Measurements from ENCODE around the gene CD79B.
A peak's percentile ranks its signal among the peaks of the same experiment; 100 is the strongest.

Gene CD79B

DNA sequence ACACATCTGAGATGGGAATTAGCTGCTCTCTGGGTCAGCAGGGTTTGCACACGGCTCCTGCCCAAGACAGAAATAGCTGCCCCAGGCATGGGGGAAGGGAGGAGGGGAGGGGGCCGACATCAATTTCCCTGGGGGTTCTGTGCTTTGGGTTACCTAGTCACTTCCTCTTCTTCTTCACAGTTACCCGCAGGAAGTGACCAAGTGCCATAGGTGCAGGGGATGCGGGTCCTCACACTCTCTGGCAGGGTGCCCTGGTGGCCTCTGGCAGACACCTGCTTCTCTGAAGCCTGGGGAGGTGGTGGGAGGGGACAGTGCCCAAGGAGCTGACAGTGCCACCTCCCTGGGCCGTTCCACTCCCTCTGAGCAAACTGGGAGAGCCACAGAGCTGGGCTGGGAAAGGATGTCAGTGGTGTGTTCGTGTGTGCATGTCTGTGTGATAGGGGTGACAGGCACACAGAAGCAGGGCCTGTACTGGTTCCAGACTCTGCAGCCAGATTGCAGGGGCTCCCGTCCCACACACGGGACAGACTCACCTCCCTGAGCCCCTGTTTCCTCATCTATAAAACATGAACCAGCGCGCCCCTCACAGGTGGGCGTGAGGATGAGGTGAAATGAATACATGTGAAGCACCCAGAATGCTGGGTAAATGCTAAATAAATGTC is 22.4 kb upstream of the CD79B start:
- no peak for DNase-seq (ENCODE audit: low read depth)

DNA sequence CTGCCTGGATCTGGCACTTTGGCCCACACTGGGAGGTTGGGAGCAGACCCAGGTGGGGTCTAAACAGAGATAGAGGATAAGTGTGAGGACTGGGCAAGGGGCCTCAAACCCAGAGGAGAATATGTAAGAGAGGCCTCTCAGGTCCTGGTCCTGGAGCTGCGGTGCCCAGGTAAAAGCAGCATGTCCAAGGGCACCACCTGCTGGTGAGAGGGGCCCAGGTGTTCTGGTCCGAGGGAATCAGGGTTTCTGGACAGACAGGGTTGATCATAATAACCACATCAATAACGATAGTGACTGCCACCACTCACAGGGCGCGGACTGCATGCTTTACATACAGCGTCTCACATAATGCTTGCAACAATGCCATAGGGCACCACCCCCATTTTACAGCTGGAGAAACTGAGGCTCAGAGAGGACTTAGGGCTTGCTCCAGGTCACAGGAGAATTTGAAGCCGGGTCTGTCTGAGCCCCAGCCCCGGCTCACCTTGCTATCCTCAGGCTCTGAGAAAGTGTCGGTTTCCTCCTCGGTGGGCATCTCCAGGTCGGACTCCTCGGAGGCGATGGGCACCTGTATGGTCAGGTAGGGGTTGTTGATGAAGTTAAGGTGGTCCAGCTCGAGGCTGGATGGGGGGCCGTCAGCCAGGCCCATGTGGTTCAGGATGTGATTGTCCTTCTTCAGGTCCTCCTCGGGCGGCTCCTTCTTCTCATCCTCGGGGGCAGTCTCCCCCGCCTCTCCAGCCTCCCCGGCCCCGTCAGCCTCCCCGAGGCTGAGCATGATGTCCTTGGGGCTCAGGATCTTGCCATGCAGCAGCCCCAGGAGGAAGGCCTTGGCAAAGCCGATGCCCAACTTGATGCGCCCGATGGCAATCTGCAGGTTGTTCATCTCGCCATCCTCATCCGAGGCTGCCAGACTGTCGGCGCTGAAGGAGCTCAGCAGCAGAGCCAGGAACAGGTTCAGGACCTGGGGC is 19.1 kb upstream of the CD79B start:
- no peak for DNase-seq (ENCODE audit: low read depth)

DNA sequence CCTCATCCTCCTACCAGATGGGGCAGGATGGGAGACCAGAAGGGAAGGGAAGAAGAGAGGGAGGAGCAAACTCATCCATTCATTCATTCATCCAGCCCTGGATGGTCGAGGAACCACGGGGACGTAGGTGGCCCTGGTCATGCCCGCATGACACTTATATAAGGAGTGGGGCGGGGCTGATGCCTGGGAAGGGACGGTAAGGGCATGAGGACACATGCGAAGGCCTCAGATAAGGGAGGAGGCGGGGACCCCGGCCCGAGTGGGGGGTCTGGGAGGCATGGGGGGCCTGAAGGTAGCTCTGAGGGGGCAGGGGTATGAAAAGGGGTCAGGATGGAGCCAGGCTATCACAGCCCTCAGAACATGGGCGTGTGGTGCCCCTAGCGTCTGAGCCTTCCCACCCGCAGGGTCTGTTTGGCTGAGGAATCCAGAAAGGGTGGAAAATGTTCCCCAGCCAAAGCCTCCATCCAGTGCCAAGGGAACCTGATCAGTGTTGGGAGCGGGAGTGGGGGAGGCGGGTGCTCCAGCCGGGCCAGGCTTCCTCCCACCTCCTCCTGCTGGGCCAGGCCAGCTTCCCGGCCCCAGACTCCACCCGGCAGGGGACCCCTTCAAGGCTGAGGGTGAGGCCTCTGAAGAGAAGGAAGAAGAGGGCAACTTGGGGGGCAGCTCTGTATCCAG is 17.6 kb upstream of the CD79B start:
- DNase-seq (ENCODE audit: low read depth) = no peak

DNA sequence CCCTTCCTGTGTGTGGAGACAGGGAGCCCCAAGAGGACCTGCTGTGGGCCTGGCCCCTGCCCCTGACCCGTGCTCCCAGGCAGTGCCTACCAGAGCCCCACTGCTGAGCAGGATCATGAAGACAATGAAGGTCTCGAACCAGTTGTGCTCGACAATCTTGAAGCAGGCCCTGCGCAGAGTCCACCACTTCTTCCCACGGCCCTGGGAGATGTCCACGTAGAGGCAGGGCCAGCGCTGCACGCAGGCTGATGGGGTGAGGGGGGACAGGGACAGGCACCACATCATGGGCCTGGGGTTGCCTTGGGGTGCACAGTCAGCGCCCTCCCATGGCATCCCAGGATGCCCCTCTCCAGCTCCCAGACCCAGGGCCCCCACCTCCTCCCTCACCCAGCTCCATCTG is 16.4 kb upstream of the CD79B start:
- DNase-seq (ENCODE audit: low read depth) = no peak

DNA sequence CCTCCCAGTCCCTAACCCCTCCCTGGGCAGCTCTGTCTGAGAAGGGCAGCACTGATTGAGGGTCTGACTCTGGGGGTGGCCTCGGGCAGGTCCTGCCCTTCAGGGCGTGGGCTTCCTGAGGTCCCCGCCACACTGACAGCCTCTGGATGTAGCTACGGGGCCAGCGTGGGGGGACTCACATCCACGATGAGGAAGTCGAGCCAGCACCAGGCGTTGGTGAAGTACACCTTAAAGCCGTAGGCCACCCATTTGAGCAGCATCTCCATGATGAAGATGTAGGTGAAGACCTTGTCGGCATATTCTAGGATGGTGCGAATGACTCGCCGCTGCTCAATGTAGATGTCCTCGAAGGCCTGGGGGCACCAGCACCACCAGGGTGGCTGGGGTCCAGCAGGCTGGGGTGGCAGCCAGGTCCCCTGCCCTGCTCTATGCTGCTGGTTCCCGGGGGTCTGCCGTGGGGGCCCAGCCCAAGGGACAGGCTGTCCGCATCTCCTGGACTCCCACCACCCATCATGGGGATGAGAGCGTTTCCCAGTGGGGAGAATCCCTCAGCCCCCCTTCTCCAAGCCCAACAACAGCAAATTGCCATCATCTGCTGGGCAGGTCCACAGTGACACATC is 15.7 kb upstream of the CD79B start:
- DNase-seq (ENCODE audit: low read depth) = no peak

DNA sequence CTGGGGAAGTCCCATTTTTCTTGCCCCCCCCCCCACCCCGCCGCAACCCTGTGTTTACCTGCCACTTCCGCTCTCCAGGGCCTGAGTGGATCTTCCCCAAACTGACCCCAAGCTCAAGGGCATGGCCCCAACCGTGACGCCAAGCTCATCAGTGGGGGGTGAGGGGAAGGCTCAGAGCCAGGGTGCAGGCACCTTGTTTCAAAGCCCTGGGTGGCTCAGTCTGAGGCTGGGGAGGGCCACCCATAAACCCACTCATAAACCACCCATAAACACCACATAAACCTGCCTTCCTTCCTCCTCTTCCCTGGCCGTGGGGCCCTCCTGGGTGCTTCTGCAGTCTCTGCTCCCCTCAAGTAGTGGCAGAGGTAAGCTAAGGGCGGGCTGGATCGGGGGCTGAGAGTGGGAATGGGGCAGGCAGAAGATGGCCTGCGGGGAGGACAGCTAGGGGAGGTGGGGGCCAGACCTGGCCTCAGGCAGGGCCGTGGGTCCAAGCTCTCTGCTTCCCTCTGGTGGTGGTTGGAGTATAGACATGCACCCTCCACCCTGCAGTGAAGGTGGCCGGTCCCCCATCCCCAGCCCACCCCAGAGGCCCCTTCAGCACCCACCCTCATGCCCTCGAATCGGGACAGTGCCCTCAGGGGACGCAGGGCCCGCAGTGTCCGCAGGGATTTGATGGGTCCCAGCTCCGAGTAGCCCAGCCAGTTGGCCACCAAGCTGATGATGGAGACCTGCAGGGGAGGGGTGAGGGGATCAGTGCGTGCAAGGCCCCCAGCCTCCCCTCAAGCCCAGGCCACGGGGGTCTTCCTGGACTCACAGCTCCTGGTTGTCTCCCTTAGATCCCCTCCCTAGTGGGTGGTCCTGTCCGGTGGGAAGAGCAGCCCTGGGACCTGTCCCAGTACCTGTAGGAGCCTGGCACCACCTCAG is 14.6 kb upstream of the CD79B start:
- DNase-seq (ENCODE audit: low read depth) = peak; percentile 35

DNA sequence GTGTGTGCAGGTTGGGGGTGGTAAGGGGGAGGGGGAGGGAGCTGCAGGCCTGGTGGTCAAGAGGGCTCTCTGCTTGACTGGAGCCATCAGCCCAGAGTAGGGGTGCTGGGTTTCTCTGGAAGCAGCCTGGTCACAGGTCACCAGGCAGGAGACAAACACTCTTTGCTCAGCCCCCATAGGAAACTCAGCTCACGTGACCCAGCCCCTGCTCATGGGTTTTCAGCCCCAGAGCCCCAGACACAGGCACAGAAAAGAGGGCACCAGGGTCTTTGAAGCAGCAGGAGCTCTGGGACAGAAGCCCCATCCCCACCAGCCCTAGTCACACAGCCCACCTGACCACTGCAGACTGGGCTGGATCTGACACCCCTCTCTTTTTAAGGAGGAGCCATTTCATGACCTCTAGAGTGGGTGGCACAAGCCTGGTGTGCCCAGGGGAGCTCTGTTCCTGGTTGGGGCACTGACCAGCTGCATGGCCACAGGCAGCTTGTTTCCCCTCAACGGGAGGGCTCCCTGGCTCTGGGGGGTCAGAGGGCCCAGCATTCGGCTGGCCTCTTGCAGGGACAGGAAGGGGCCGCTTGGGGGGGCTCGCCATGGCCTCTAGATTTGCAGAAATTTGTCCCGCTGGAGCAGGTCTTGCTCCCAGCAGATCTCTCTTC is 13.8 kb upstream of the CD79B start:
- DNase-seq (ENCODE audit: low read depth) = no peak

DNA sequence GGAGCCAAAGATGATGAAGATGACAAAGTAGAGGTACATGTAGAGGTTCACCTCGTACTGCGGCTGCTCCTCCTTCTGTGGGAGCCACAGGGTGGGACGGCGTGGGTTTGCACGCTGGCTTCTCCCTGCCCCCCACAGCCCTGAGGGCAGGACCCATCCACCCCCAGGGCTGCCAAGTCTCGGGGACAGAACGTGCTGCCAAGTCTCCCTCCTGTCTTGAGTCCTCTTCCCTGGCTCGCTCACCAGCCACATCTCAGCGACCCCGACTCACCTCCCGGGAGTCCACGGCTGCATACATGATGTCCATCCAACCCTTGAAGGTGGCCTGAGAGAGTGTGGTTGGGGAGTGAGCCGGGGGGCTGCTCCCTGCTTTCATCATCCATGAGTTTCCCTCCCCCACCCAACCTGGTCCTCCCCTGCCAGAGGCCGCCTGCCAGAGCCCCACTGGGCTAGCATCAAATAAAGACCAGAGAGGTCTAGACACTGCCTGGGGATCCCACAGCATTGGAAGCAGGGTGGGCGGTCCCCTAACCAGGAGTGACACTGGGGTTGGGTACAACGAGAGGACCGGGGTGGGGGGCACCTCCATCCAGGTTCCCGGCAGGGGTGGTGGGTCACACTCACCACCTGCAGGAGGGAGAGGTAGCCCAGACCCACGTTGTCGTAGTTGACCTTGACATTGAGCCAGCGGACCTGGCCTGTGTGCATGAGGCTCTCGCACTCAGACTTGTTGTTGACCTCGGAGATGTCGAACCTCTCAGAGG is 12.8 kb upstream of the CD79B start:
- no peak for DNase-seq (ENCODE audit: low read depth)

DNA sequence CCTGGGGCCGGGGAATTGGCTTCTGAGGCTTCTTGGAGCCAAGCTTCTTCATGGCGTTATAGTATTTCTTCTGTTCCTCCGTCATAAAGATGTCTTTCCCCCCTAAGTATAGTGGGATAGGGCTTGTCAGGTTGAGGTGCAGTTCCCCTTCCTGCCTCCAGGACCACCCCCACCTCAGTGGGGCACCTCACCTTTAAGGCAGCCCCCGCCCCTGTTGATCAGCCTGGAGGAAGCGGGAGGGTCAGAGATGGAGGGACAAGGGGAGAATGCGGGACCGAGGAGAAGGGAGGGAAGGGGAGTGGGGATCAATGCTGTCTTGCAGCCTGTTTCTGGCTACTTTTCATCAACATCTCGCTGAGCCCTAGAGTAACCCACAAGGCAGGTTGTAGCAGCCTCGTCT is 11.6 kb upstream of the CD79B start:
- DNase-seq (ENCODE audit: low read depth) = no peak

DNA sequence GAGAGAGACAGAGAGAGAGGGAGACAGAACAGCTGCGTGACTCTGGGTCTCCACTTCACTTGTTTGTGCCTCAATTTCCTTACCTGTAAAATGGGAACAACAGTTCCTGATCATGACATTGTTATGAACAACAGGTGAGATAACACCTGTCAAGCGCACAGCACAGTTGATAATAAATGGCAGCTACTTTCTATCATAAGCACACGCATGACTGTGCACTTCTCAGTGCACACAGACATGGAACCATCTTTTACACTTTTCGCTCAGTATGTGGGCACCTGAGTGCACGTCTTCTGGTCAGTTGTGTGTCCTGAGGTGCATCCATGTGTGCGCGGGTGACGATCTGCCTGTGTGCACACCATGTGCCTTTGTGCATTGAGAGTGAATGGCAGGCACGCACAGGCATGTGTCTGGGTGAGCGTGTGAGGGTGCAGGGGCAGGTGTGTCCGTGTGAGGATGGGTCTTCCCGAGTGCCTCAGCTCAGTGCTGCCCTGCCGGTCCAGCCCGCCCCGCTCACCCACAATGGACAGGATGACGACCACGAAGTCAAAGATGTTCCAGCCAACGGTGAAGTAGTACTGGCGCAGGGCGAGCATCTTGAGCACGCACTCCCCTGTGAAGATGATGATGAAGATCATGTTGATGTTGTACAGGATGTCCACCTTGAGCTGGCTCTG is 10.3 kb upstream of the CD79B start:
- DNase-seq (ENCODE audit: low read depth) = no peak

DNA sequence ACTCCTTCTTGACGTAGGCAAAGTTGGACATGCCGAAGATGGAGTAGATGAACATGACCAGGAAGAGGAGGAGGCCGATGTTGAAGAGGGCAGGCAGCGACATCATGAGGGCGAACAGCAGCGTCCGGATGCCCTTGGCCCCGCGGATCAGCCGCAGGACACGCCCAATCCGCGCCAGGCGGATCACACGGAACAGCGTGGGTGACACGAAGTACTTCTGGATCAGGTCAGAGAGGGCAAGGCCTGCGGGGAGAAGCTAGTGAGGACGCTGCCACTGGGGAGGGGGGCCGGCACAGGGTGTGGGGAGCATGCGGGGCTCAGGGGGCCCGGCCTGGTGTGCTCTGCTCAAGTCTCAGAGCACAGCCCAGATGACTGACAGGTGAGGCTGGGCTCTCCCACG is 9.6 kb upstream of the CD79B start:
- DNase-seq (ENCODE audit: low read depth) = no peak

DNA sequence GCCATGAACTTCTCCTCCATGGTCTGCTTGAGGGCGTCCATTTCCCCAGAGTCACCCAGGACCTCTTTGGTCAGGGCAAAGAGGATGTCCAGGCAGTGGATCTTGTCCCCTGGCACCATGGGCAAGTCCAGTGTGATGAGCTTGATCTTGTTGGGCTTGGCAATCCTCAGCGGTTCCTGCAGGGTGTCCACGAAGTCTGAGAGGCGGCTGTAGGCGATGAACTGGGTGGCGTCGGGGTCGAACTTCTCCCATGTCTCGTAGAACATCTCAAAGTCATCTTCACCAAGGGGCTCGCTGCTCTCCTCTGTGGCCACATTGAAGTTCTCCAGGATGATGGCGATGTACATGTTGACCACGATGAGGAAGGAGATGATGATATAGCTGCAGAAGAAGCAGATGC is 9.0 kb upstream of the CD79B start:
- DNase-seq (ENCODE audit: low read depth) = no peak

DNA sequence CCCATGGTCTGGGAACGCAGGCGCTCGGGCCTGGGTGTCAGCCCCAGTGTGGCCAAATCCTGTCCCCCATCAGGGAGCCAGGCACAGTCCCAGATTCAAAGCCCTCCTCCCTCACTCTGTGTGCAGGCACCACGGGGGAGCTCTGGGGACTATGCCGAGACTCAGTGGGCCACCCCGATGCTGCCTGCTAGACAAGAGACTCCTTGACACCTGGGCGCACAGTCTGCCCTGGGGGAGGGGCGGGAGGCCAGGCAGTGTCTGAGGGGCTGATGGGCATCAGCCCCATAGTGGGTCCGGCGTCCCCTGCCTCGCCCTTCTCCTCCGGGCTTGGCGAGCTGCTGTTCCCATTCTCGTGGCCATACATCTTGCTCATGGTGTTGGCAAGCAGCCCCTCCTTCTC is 8.5 kb upstream of the CD79B start:
- no peak for DNase-seq (ENCODE audit: low read depth)

DNA sequence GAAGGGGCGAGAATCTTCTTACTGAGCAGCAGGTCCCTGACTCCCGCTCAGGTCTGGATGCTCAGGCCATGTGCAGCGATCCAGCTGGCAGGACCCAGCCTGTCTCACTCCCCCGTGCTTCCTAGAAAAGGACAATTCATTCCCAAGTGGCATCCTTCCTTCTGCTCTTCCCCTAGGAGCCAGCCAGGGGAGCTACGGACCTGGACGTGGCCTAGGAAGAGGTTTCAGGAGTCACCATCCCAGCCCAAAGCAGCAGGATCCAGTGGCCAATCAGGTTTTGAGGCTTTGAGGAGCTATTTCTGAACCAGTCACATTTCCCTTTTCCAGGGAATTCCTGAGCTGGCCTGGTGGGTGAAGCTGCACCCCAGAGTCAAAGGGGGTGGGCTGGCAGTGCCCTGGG is 7.8 kb upstream of the CD79B start:
- DNase-seq (ENCODE audit: low read depth) = no peak

DNA sequence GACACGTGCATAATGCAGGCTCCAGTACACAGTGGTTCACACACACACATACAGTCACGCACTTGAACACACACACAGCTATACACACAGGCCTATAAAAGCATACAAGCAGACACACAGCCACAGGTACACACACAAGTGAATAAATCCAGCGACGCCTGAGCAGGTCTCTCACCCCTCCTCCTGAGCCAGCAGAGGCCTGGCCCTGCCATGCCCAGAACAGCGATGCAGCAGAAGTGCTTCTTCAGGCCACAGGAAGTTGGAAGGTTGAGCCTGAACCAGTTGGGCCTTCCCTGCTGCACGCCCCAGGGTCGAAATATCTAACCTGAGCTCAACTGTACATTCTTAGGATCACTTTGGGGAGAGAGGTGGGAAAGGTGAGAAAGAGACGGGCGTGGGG is 7.3 kb upstream of the CD79B start:
- no peak for DNase-seq (ENCODE audit: low read depth)

DNA sequence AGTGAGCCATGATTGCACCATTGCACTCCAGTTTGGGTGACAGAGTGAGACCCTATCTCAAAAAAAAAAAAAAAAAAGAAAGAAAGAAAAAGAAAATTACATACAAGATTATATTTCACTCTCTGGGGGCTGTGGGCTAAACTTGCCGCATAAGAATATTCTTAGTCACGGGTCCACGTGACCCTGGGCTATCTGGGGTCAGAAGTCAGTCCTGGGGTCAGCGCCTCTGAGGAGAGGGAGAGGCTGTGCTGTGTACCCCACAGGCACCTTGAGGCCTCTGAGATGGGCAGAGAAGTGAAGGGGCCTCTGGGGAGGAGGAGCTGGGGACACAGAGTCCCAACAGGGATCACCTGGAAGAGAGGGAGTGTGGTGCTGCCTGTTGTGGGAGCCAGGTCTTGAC is 5.8 kb upstream of the CD79B start:
- DNase-seq (ENCODE audit: low read depth) = no peak

DNA sequence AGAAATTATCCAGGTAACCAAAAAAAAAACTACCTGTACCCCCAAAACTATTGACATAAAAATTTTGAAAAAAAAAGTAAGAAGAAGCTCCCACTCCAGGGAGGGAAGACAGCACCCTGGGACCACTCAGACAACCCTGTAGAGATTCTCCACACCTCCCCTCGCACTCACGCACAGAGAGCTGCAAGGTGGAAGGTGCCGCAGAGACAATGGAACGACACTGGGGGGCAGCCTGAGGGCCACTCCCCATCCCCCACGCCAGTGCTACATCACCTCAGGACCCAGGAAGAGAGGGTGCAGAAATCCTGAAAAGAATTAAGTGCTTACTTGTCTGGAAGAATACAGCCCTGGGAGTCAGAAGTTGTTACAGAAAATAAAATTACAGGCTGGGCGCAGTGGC is 5.2 kb upstream of the CD79B start:
- DNase-seq (ENCODE audit: low read depth) = no peak

DNA sequence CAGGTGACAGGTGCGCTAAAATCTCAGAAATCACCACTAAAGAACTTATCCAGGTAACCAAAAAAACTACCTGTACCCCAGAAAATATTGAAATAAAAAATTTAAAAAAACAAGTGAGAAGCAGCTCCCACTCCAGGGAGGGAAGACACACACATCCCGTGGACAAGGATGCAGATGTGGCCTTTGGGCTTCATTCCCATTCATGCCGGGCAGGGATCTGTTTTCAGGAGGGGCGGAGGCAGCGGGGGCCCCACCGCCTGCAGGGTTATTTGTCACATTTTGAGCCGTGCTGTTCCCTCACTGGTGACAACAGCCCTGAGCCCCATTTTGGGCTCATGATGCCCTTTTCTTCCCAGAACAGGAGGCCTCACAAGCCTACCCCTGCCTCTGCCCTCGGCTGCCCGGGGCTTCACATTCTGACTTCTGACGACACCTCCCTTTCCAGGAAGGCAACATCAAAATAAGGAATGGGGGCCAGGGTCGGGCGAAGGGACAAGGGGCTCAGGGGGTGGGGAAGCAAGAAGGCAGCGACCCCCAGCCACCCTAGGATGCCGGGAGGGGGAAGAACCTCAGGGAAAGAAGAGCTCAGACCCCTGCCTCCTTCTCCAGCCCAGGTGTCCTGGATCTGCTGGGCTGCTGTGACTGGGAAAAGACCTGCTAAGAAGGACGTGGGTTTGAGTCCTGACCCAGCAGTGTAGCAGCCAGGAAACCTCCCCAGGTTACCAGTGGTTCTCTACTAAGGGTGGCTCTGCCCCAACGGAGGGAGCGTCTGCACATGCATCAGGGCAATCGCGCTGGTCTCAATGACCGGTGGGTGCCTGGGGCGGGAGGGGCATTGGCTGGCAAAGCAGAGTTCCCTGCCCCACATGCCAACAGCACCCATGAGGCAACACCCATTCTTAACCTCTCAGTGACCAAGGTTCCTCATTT is 2.3 kb upstream of the CD79B start:
- no peak for DNase-seq (ENCODE audit: low read depth)

All from T follicular helper cell (primary cell).